ENCODE data around the gene KPNB1.

GRCh38 chr17:47674499-47674898 lies 24.8 kb downstream of the KPNB1 start:
- TF ChIP-seq CTCF (IDR thresholded peaks at IDR 0.05), result no peak
- no peak for TF ChIP-seq POLR2A (IDR thresholded peaks at IDR 0.05)

Measured in suprapubic skin (tissue), 3 donors.